Coronary artery (tissue), 2 donors: ENCODE results near the gene LSAMP.

Experiments used
- DNase-seq: peaks from one replicate; pipeline ENCODE4 v3.0.0-alpha.2; 2017; ENCODE audit warnings: low spot score
- H3K27ac ChIP-seq, 2 donors: fragments of 200-600 bp; sonication (generic); one replicate each; pipeline ENCODE4 v1.5.1; 2016 to 2019
- H3K4me3 ChIP-seq: fragments of 200-600 bp; sonication (generic); 2 replicates; pipeline ENCODE4 v1.5.1; 2016; ENCODE audit warnings: mild to moderate bottlenecking, moderate library complexity
- CTCF ChIP-seq: fragments of 200-600 bp; sonication (generic); IDR thresholded peaks from one replicate; pipeline ENCODE4 v1.5.1; 2019; ENCODE audit warnings: antibody characterized with exemption

LSAMP gene

GRCh38 chr3:116103868-116104530 lies 341.3 kb downstream of the LSAMP start:
- TF ChIP-seq CTCF, result no peak
- no peak for DNase-seq
- Histone ChIP-seq H3K4me3 (no peak overlapping the region), H3K27ac (no peak overlapping the region)

- TF ChIP-seq CTCF, result no peak
- H3K4me3 ChIP-seq, result no peak overlapping the region
- no peak for DNase-seq
- no peak overlapping the region for H3K27ac ChIP-seq
Measured at GRCh38 chr3:116102037-116102436, 343.2 kb downstream of the LSAMP start.

GRCh38 chr3:116097226-116097625 lies 348.1 kb downstream of the LSAMP start:
- no peak for DNase-seq
- no peak for TF ChIP-seq CTCF
- Histone ChIP-seq H3K4me3 (no peak overlapping the region), H3K27ac (no peak overlapping the region)

GRCh38 chr3:116096631-116097030 lies 348.7 kb downstream of the LSAMP start:
- DNase-seq, result no peak
- Histone ChIP-seq H3K4me3 (no peak overlapping the region), H3K27ac (no peak overlapping the region)
- TF ChIP-seq CTCF, result no peak

- Histone ChIP-seq H3K27ac (no peak overlapping the region), H3K4me3 (no peak overlapping the region)
- no peak for TF ChIP-seq CTCF
- DNase-seq, result no peak
Measured at GRCh38 chr3:116093374-116093773, 351.9 kb downstream of the LSAMP start.

GRCh38 chr3:116087426-116087825 lies 357.9 kb downstream of the LSAMP start:
- DNase-seq, result no peak
- Histone ChIP-seq H3K4me3 (no peak overlapping the region), H3K27ac (no peak overlapping the region)
- no peak for TF ChIP-seq CTCF

- no peak for DNase-seq
- Histone ChIP-seq H3K4me3 (no peak overlapping the region), H3K27ac (no peak overlapping the region)
- TF ChIP-seq CTCF, result no peak
Measured at GRCh38 chr3:116084999-116085791, 360.1 kb downstream of the LSAMP start.
